Measurements from ENCODE around the gene SNTA1.
"Not testable (repeated sequence)": the region's sequence is repeated elsewhere in the genome, so short reads cannot be mapped to it uniquely, and the experiment has no call there.

The SNTA1 gene

GRCh38 chr20:33465481-33466302, 22.1 kb upstream of the SNTA1 start:
- DNase-seq (ENCODE audit: low spot score), result no peak

- not testable (repeated sequence) for DNase-seq (ENCODE audit: low spot score)
These were observed 21.2 kb upstream of the SNTA1 start for GRCh38 chr20:33464759-33465158.

GRCh38 chr20:33463332-33464101, 20.0 kb upstream of the SNTA1 start:
- DNase-seq (ENCODE audit: low spot score), result no peak

GRCh38 chr20:33460711-33461110, 17.1 kb upstream of the SNTA1 start:
- DNase-seq (ENCODE audit: low spot score), result no peak

GRCh38 chr20:33459599-33459998, 16.0 kb upstream of the SNTA1 start:
- DNase-seq (ENCODE audit: low spot score), result no peak

- peak; percentile 84 for DNase-seq (ENCODE audit: low spot score)
These were observed 13.5 kb upstream of the SNTA1 start for GRCh38 chr20:33456916-33457642.

GRCh38 chr20:33450867-33451266, 7.3 kb upstream of the SNTA1 start:
- no peak for DNase-seq (ENCODE audit: low spot score)

GRCh38 chr20:33445881-33446625, 2.5 kb upstream of the SNTA1 start:
- DNase-seq (ENCODE audit: low spot score), result no peak

- DNase-seq (ENCODE audit: low spot score), result no peak
These were observed 1.4 kb upstream of the SNTA1 start for GRCh38 chr20:33444797-33445560.

GRCh38 chr20:33443006-33443511, 504 bp downstream of the SNTA1 start:
- DNase-seq (ENCODE audit: low spot score), result no peak

- no peak for DNase-seq (ENCODE audit: low spot score)
These were observed 1.2 kb downstream of the SNTA1 start for GRCh38 chr20:33442136-33443005.

- DNase-seq (ENCODE audit: low spot score), result no peak
These were observed 2.2 kb downstream of the SNTA1 start for GRCh38 chr20:33441142-33441955.

GRCh38 chr20:33440562-33440961, 3.0 kb downstream of the SNTA1 start:
- not testable (repeated sequence) for DNase-seq (ENCODE audit: low spot score)

GRCh38 chr20:33438481-33438880, 5.1 kb downstream of the SNTA1 start:
- DNase-seq (ENCODE audit: low spot score), result no peak

- no peak for DNase-seq (ENCODE audit: low spot score)
These were observed 6.2 kb downstream of the SNTA1 start for GRCh38 chr20:33437141-33437911.

- DNase-seq (ENCODE audit: low spot score), result no peak
These were observed 9.1 kb downstream of the SNTA1 start for GRCh38 chr20:33434434-33434833.

GRCh38 chr20:33433465-33434234, 9.9 kb downstream of the SNTA1 start:
- no peak for DNase-seq (ENCODE audit: low spot score)
